MM.1S (cell line): ENCODE data around the gene THSD7B.
"Not testable (repeated sequence)": the region's sequence is repeated elsewhere in the genome, so short reads cannot be mapped to it uniquely, and the experiment has no call there.

ENCODE experiments used
- DNase-seq: peaks from one replicate; pipeline ENCODE4 v3.0.0-alpha.2; 2015
- H2AFZ ChIP-seq: fragments of 300-600 bp; sonication (generic); 2 replicates; pipeline ENCODE4 v1.6.0; 2016; ENCODE audit warnings: antibody characterized with exemption, low read length
- H3F3A ChIP-seq: fragments of 300-600 bp; sonication (generic); 2 replicates; pipeline ENCODE4 v1.6.1; 2016; ENCODE audit warnings: mild to moderate bottlenecking, antibody characterized with exemption, low read length, moderate library complexity, mixed read lengths; ENCODE audit not compliant: insufficient read depth
- H3K27ac ChIP-seq: fragments of 300-600 bp; sonication (generic); 2 replicates; pipeline ENCODE4 v1.5.1; 2016; ENCODE audit warnings: mild to moderate bottlenecking, low read length
- H3K27me3 ChIP-seq: fragments of 300-600 bp; sonication (generic); replicated peaks from 2 replicates; pipeline ENCODE4 v1.6.0; 2016; ENCODE audit warnings: low read length; ENCODE audit not compliant: insufficient read depth
- H3K36me3 ChIP-seq: fragments of 300-600 bp; sonication (generic); replicated peaks from 2 replicates; pipeline ENCODE4 v1.6.1; 2016; ENCODE audit warnings: mild to moderate bottlenecking, low read length, mixed read lengths; ENCODE audit not compliant: insufficient read depth
- H3K4me1 ChIP-seq: fragments of 300-600 bp; sonication (generic); 2 replicates; pipeline ENCODE4 v1.6.1; 2016; ENCODE audit warnings: low read length, mixed read lengths
- H3K4me2 ChIP-seq: fragments of 300-600 bp; sonication (generic); 2 replicates; pipeline ENCODE4 v1.6.0; 2016; ENCODE audit warnings: low read depth, low read length
- H3K4me3 ChIP-seq: fragments of 300-600 bp; sonication (generic); 2 replicates; pipeline ENCODE4 v1.5.1; 2016; ENCODE audit warnings: low read length, mixed read lengths
- H3K79me2 ChIP-seq: fragments of 300-600 bp; sonication (generic); 2 replicates; pipeline ENCODE4 v1.6.1; 2016; ENCODE audit warnings: mixed run types, low read length, mixed read lengths
- H3K9ac ChIP-seq: fragments of 300-600 bp; sonication (generic); 2 replicates; pipeline ENCODE4 v1.6.1; 2016; ENCODE audit warnings: low read length, mixed read lengths
- H3K9me2 ChIP-seq: fragments of 300-600 bp; sonication (generic); replicated peaks from 2 replicates; pipeline ENCODE4 v1.6.1; 2016; ENCODE audit warnings: mild to moderate bottlenecking, low read length, mixed read lengths; ENCODE audit not compliant: insufficient read depth
- H3K9me3 ChIP-seq: fragments of 300-600 bp; sonication (generic); replicated peaks from 2 replicates; pipeline ENCODE4 v1.6.1; 2016; ENCODE audit warnings: mild to moderate bottlenecking, low read length, mixed read lengths; ENCODE audit not compliant: insufficient read depth
- H4K20me1 ChIP-seq: fragments of 300-600 bp; sonication (generic); 2 replicates; pipeline ENCODE4 v1.6.1; 2016; ENCODE audit warnings: mild to moderate bottlenecking, low read length, moderate library complexity, mixed read lengths; ENCODE audit not compliant: insufficient read depth
- EZH2 ChIP-seq: fragments of 300-600 bp; sonication (generic); optimal IDR thresholded peaks from 2 replicates; pipeline ENCODE3; 2017; ENCODE audit warnings: low read depth, mild to moderate bottlenecking, antibody characterized with exemption, low read length, mixed read lengths
- EZH2phosphoT487 ChIP-seq: fragments of 300-600 bp; sonication (generic); IDR thresholded peaks from 2 replicates; pipeline ENCODE4 v1.6.1; 2018; ENCODE audit warnings: antibody characterized with exemption, low read length
- TF ChIP-seq, protein P1 (sequence below): fragments of 300-600 bp; sonication (generic); IDR thresholded peaks from 2 replicates; pipeline ENCODE4 v1.5.1; 2016; ENCODE audit warnings: antibody characterized with exemption, low read length, mixed read lengths

Gene THSD7B

GRCh38 chr2:137696916-137697315, 931.6 kb downstream of the THSD7B start:
- Histone ChIP-seq H3F3A (no peaks in the 10 kb centered on the region), H3K4me1 (no peaks in the 10 kb centered on the region), H3K79me2 (no peaks in the 10 kb centered on the region), H3K27ac (no peak overlapping the region), H3K27me3 (no peaks in the 10 kb centered on the region), H3K9me3 (no peaks in the 10 kb centered on the region), H3K9me2 (no peaks in the 10 kb centered on the region), H2AFZ (no peak overlapping the region), H3K9ac (no peak overlapping the region), H3K4me2 (no peak overlapping the region), H3K36me3 (no peaks in the 10 kb centered on the region), H3K4me3 (no peak overlapping the region), H4K20me1 (no peaks in the 10 kb centered on the region)
- TF ChIP-seq, protein P1, sequence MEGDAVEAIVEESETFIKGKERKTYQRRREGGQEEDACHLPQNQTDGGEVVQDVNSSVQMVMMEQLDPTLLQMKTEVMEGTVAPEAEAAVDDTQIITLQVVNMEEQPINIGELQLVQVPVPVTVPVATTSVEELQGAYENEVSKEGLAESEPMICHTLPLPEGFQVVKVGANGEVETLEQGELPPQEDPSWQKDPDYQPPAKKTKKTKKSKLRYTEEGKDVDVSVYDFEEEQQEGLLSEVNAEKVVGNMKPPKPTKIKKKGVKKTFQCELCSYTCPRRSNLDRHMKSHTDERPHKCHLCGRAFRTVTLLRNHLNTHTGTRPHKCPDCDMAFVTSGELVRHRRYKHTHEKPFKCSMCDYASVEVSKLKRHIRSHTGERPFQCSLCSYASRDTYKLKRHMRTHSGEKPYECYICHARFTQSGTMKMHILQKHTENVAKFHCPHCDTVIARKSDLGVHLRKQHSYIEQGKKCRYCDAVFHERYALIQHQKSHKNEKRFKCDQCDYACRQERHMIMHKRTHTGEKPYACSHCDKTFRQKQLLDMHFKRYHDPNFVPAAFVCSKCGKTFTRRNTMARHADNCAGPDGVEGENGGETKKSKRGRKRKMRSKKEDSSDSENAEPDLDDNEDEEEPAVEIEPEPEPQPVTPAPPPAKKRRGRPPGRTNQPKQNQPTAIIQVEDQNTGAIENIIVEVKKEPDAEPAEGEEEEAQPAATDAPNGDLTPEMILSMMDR, result no peak
- no peak for DNase-seq

DNA sequence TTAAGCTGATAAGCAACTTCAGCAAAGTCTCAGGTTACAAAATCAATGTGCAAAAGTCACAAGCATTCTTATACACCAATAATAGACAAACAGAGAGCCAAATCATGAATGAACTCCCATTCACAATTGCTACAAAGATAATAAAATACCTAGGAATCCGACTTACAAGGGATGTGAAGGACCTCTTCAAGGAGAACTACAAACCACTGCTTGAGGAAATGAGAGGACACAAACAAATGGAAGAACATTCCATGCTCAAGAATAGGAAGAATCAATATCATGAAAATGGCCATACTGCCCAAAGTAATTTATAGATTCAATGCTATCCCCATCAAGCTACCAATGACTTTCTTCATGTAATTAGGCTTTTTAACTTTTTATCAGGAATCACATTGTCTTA, 934.9 kb downstream of the THSD7B start:
- not testable (repeated sequence) for H3K79me2 ChIP-seq, H3K4me2 ChIP-seq, H2AFZ ChIP-seq, H3K27ac ChIP-seq, H3K4me3 ChIP-seq, H3K36me3 ChIP-seq, H3K9me3 ChIP-seq, H4K20me1 ChIP-seq, H3F3A ChIP-seq, DNase-seq, H3K4me1 ChIP-seq, H3K9me2 ChIP-seq, H3K9ac ChIP-seq, H3K27me3 ChIP-seq

DNA sequence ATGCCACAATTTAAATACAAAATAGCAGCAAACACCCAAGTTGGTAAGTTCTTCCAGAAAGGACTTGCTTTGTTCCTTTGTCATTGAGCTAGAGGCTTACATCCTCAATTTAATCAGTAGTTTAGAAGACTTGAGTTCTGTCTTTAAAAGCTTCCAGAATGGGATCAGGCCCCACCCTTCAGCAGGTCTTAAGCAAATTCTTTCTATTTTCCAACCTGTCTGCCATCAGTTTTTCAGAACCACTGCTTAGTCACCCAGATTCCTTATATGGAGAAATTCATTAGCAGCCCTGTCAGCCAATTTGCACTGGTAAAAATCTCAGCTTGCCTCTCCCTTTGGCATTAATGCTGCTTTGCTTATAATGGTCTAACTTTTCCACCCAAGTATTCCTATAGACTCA, 935.3 kb downstream of the THSD7B start:
- Histone ChIP-seq H4K20me1 (no peaks in the 10 kb centered on the region), H2AFZ (no peak overlapping the region), H3K36me3 (no peaks in the 10 kb centered on the region), H3K4me2 (no peak overlapping the region), H3K9me2 (no peaks in the 10 kb centered on the region), H3K4me1 (no peaks in the 10 kb centered on the region), H3K9me3 (no peaks in the 10 kb centered on the region), H3K27me3 (no peaks in the 10 kb centered on the region), H3K9ac (no peak overlapping the region), H3K27ac (no peak overlapping the region), H3F3A (no peaks in the 10 kb centered on the region), H3K79me2 (no peaks in the 10 kb centered on the region), H3K4me3 (no peak overlapping the region)
- TF ChIP-seq, protein P1, result no peak
- TF ChIP-seq EZH2, result no peak
- no peak for TF ChIP-seq EZH2phosphoT487
- no peak for DNase-seq

GRCh38 chr2:137705296-137705695, 940.0 kb downstream of the THSD7B start:
- no peak overlapping the region for H3K27ac ChIP-seq
- no peak overlapping the region for H3K9ac ChIP-seq
- no peaks in the 10 kb centered on the region for H3F3A ChIP-seq
- H3K79me2 ChIP-seq, result no peaks in the 10 kb centered on the region
- no peaks in the 10 kb centered on the region for H3K27me3 ChIP-seq
- TF ChIP-seq, protein P1, result no peak
- TF ChIP-seq EZH2 (no peak), EZH2phosphoT487 (no peak)
- no peak overlapping the region for H3K4me3 ChIP-seq
- no peaks in the 10 kb centered on the region for H3K9me2 ChIP-seq
- no peak overlapping the region for H3K4me2 ChIP-seq
- no peak for DNase-seq
- no peaks in the 10 kb centered on the region for H3K4me1 ChIP-seq
- H3K9me3 ChIP-seq, result no peaks in the 10 kb centered on the region
- no peaks in the 10 kb centered on the region for H4K20me1 ChIP-seq
- H2AFZ ChIP-seq, result no peak overlapping the region
- H3K36me3 ChIP-seq, result no peaks in the 10 kb centered on the region
